Transverse colon (tissue), 3 donors: ENCODE data around the gene RABGAP1L.

Source experiments
- CTCF ChIP-seq, 5 experiments: fragments of 200-600 bp in 3 of 5; fragments of 450-650 bp in 2 of 5; sonication (generic) in 3 of 5; IDR thresholded peaks; 1 replicate in 2 of 5; 2 replicates in 3 of 5; pipeline ENCODE4 v1.5.1; 2016 to 2017; ENCODE audit warnings: antibody characterized with exemption in 5 of 5, inconsistent platforms in 3 of 5, mild to moderate bottlenecking in 2 of 5, moderate library complexity in 1 of 5
- EP300 ChIP-seq: sonication (generic); formaldehyde crosslinking; IDR thresholded peaks from one replicate; pipeline ENCODE4 v1.6.1; 2017; ENCODE audit warnings: antibody characterized with exemption, low read depth
- POLR2A ChIP-seq: fragments of 450-650 bp; IDR thresholded peaks from one replicate; pipeline ENCODE4 v1.6.1; 2016; ENCODE audit warnings: antibody characterized with exemption, mild to moderate bottlenecking, moderate library complexity

- TF ChIP-seq CTCF (IDR thresholded peaks at IDR 0.05) (peak; percentile 56 to 68 (median 62)), POLR2A (no peak), EP300 (no peak)
Observed at GRCh38 chr1:174743654-174744561, 584.6 kb downstream of the RABGAP1L start.
